Loucy (cell line): ENCODE data around the gene DSE.

Experiments used
- EZH2phosphoT487 ChIP-seq: fragments of 200-600 bp; IDR thresholded peaks from 2 replicates; pipeline ENCODE4 v1.6.1; 2018; ENCODE audit warnings: antibody characterized with exemption, mild to moderate bottlenecking, moderate library complexity, borderline replicate concordance
- TF ChIP-seq, protein P1 (sequence below): fragments of 200-600 bp; sonication (generic); conservative IDR thresholded peaks from 2 replicates; pipeline ENCODE4 v1.5.1; 2014; ENCODE audit warnings: mild to moderate bottlenecking, antibody characterized with exemption, low read length

DNA sequence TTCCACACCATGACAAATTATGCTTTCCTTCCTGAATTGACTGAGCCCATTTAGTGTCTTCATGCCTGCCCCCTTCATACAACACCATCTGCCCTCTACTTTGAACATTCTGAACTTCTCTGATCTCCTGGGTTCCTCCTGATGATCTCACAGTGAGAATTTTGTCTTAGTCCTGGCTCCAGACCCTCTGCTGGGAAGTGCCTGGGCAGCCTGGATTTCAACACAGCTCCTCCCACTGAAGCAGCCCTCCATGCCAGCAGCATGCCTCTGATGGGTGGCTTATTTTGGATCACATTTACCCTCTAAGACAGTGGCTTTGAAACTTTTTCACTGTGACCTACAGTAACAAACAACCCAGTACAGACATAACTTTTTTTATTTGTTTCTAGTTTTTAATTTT, 41.5 kb downstream of the DSE start:
- TF ChIP-seq, protein P1, sequence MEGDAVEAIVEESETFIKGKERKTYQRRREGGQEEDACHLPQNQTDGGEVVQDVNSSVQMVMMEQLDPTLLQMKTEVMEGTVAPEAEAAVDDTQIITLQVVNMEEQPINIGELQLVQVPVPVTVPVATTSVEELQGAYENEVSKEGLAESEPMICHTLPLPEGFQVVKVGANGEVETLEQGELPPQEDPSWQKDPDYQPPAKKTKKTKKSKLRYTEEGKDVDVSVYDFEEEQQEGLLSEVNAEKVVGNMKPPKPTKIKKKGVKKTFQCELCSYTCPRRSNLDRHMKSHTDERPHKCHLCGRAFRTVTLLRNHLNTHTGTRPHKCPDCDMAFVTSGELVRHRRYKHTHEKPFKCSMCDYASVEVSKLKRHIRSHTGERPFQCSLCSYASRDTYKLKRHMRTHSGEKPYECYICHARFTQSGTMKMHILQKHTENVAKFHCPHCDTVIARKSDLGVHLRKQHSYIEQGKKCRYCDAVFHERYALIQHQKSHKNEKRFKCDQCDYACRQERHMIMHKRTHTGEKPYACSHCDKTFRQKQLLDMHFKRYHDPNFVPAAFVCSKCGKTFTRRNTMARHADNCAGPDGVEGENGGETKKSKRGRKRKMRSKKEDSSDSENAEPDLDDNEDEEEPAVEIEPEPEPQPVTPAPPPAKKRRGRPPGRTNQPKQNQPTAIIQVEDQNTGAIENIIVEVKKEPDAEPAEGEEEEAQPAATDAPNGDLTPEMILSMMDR, result no peak
- no peak for TF ChIP-seq EZH2phosphoT487
